Stimulated activated naive B cell treated with anti-CD40 and anti-IgM and Interleukin-4, amounts not matched to agents 10 μg/mL and 1 μg/mL and 100 μg/mL, for 72 hours (primary cell): ENCODE results near the gene SEC63.

Experiments
- ATAC-seq, 2 donors: fragments of 150-1000 bp; cut with Tn5 transposase; replicated peaks; 2 replicates each; pipeline ENCODE4 v1.10.0; 2021; ENCODE audit warnings: moderate library complexity in 1 of 2
- DNase-seq: peaks from one replicate; pipeline ENCODE4 v3.0.0; 2021
- H3K27ac Mint-ChIP-seq: one replicate; pipeline ENCODE4 v1.8.0; 2022; ENCODE audit warnings: mild to moderate bottlenecking, mixed read lengths
- H3K27me3 Mint-ChIP-seq, 2 donors: one replicate each; pipeline ENCODE4 v1.8.0; 2022; ENCODE audit warnings: mixed read lengths in 2 of 2
- H3K36me3 Mint-ChIP-seq, 2 donors: one replicate each; pipeline ENCODE4 v1.8.0; 2022; ENCODE audit warnings: mixed read lengths in 2 of 2, mild to moderate bottlenecking in 1 of 2
- H3K4me1 Mint-ChIP-seq, 2 donors: one replicate each; pipeline ENCODE4 v1.8.0; 2022; ENCODE audit warnings: mixed read lengths in 2 of 2, mild to moderate bottlenecking in 1 of 2
- H3K4me3 Mint-ChIP-seq, 2 donors: one replicate each; pipeline ENCODE4 v1.8.0; 2022; ENCODE audit warnings: mild to moderate bottlenecking in 2 of 2, mixed read lengths in 2 of 2, moderate library complexity in 1 of 2
- H3K9me3 Mint-ChIP-seq, 2 donors: one replicate each; pipeline ENCODE4 v1.8.0; 2022; ENCODE audit warnings: mixed read lengths in 2 of 2, mild to moderate bottlenecking in 1 of 2

Gene SEC63

DNA sequence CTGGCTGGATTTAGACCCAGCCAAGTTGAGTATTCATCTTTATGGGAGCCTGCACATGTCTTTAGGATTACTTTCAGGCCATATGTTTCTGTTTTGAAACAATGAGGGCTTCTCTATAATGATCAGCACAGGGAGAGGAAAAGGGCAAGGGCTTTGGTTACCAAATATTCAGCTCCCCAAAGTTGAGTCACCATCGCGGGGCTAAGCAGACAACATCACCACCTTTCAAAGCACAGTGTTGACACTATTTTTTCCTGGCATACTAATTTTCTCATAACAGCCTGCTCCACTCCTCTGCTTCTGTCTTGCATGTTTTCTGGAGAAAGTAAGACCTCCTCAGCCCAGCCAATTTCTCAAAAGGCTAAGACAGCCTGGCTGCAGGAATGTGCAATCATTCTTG lies 138.8 kb downstream of the SEC63 start:
- no peak for ATAC-seq
- no peak overlapping the region for H3K4me3 Mint-ChIP-seq
- H3K27ac Mint-ChIP-seq: no peak overlapping the region
- no peak for DNase-seq
- no peaks in the 10 kb centered on the region for H3K36me3 Mint-ChIP-seq
- peaks cover 46 to 68% of the 10 kb centered on the region in 2 donors for H3K4me1 Mint-ChIP-seq
- H3K9me3 Mint-ChIP-seq: no peaks in the 10 kb centered on the region
- H3K27me3 Mint-ChIP-seq: no peaks in the 10 kb centered on the region

DNA sequence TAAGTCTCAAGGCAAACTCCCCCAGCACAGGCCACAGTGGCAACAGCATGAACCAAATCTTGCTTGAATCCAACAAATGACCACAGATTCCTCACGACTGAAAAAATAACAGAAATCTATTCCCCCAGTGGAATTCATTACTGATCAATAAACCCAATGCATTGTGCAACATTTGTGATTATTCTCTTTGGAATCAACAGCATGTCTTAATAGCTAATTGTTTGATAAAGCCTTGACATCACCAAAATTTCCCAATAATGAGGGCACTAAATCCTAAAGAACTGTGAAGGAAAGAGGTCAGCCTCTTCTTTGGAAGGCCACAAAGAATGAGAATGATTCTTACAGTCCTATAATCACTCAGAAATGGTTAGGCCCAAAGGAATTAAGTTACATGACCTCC lies 139.7 kb downstream of the SEC63 start:
- Mint-ChIP-seq H3K27ac (no peak overlapping the region), H3K36me3 (peaks cover 2 to 3% of the 10 kb centered on the region in 2 donors), H3K27me3 (no peaks in the 10 kb centered on the region), H3K4me1 (peaks cover 41 to 61% of the 10 kb centered on the region in 2 donors), H3K9me3 (no peaks in the 10 kb centered on the region), H3K4me3 (no peak overlapping the region)
- DNase-seq: no peak
- no peak for ATAC-seq

- peaks cover 37 to 57% of the 10 kb centered on the region in 2 donors for H3K4me1 Mint-ChIP-seq
- no peaks in the 10 kb centered on the region for H3K27me3 Mint-ChIP-seq
- peaks cover 2 to 3% of the 10 kb centered on the region in 2 donors for H3K36me3 Mint-ChIP-seq
- DNase-seq (no peak), ATAC-seq (peak; percentile 25 to 27)
- no peak overlapping the region for H3K4me3 Mint-ChIP-seq
- H3K9me3 Mint-ChIP-seq: no peaks in the 10 kb centered on the region
- no peak overlapping the region for H3K27ac Mint-ChIP-seq
These were observed 140.2 kb downstream of the SEC63 start for GRCh38 chr6:107817784-107818183.
